Fibroblast of lung (primary cell): ENCODE results near the gene AKR1C2.
"Not testable (repeated sequence)": the region's sequence is repeated elsewhere in the genome, so short reads cannot be mapped to it uniquely, and the experiment has no call there.

Experiments used
- CTCF ChIP-seq, 2 donors: IDR thresholded peaks in 1 of 2; conservative IDR thresholded peaks in 1 of 2; 1 replicate in 1 of 2; 2 replicates in 1 of 2; pipeline ENCODE4 v1.5.1; 2011 to 2012; ENCODE audit warnings: low read length in 2 of 2, control low read depth in 1 of 2, inconsistent platforms in 1 of 2, low read depth in 1 of 2, mild to moderate bottlenecking in 1 of 2
- EZH2 ChIP-seq: IDR thresholded peaks from 2 replicates; pipeline ENCODE4 v1.5.1; 2012; ENCODE audit warnings: low read length, control low read depth, mild to moderate bottlenecking; ENCODE audit errors: missing control alignments

GRCh38 chr10:5047055-5047454 lies 43.4 kb upstream of the AKR1C2 start:
- not testable (repeated sequence) for TF ChIP-seq CTCF (conservative IDR thresholded peaks at IDR 0.05 in 1 of 2, IDR thresholded peaks at IDR 0.05 in 1 of 2; ENCODE audit: low read depth in 1 of 2, low read length in 2 of 2); EZH2
